GM12878 (cell line): ENCODE measurements around the gene DYSF. TPM values are rescaled to one million over a fixed set of nuclear protein-coding genes. Genes with fewer than 3 reads are reported as not detected.

Source experiments
- ATAC-seq: fragments of 200-7000 bp; cut with Tn5 transposase; 3 replicates; pipeline ENCODE4 v1.9.1; 2020; ENCODE audit warnings: mild to moderate bottlenecking, moderate library complexity
- BruUV-seq: library from RNA; stranded (reverse); fragments of 400-500 nt; replicated peaks from 2 replicates; lab custom pipeline; 2021; lab: Mats Ljungman, UMichigan
- CTCF ChIA-PET: fragments of 300-600 bp; sonication (Branson Sonifier 250); formaldehyde crosslinking; extraction: SDS; loops from one replicate; lab custom pipeline; 2021; ENCODE audit warnings: inconsistent platforms; lab: Yijun Ruan, JAX
- POLR2A ChIA-PET: fragments of 350-600 bp; formaldehyde crosslinking; extraction: SDS; loops from one replicate; lab custom pipeline; 2021; ENCODE audit warnings: inconsistent platforms; lab: Charles Lee
- RAD21 ChIA-PET: fragments of 300-600 bp; sonication (Branson Sonifier 250); formaldehyde crosslinking; loops from one replicate; lab custom pipeline; 2023; ENCODE audit warnings: antibody characterized with exemption; ENCODE audit not compliant: unreplicated experiment; lab: Charles Lee
- SMC1A ChIA-PET: fragments of 300-600 bp; sonication (Branson Sonifier 250); formaldehyde crosslinking; loops from one replicate; lab custom pipeline; 2023; ENCODE audit not compliant: unreplicated experiment, uncharacterized antibody; lab: Charles Lee
- DNase-seq: peaks from one replicate; pipeline ENCODE4 v3.0.0-alpha.2; 2011; ENCODE audit warnings: low read depth, low spot score
- FAIRE-seq: peaks from 3 replicates; lab custom pipeline; 2011; peaks lifted over from hg19 to GRCh38; lab: Jason Lieb, UNC
- H2AFZ ChIP-seq: 2 replicates; pipeline ENCODE4 v1.6.0; 2011; ENCODE audit warnings: low read depth, low read length, control low read depth; ENCODE audit not compliant: control insufficient read depth
- H3K27ac ChIP-seq: 2 replicates; pipeline ENCODE4 v1.5.1; 2011; ENCODE audit warnings: control low read depth; ENCODE audit not compliant: control insufficient read depth, insufficient read depth
- H3K27me3 ChIP-seq, 2 experiments: replicated peaks in 1 of 2; 2 replicates each; pipeline versions ENCODE4 v1.6.0 to v1.6.1; 2011; ENCODE audit warnings: low read length in 1 of 2; ENCODE audit not compliant: control insufficient read depth in 2 of 2, insufficient read depth in 2 of 2
- H3K36me3 ChIP-seq, 2 experiments: 2 replicates each; pipeline ENCODE4 v1.5.1; 2011; ENCODE audit warnings: low read length in 1 of 2; ENCODE audit not compliant: control insufficient read depth in 2 of 2, insufficient read depth in 2 of 2
- H3K4me1 ChIP-seq: 2 replicates; pipeline ENCODE4 v1.6.1; 2011; ENCODE audit warnings: mild to moderate bottlenecking, low read length, moderate library complexity, mixed read lengths; ENCODE audit not compliant: control insufficient read depth, insufficient read depth
- H3K4me2 ChIP-seq: 2 replicates; pipeline ENCODE4 v1.6.0; 2011; ENCODE audit warnings: control low read depth; ENCODE audit not compliant: control insufficient read depth, insufficient read depth
- H3K4me3 ChIP-seq: fragments of 200-600 bp; sonication (generic); 2 replicates; pipeline ENCODE4 v1.5.1; 2016
- H3K79me2 ChIP-seq: 2 replicates; pipeline ENCODE4 v1.6.0; 2011; ENCODE audit warnings: low read length; ENCODE audit not compliant: control insufficient read depth, insufficient read depth
- H3K9ac ChIP-seq: 2 replicates; pipeline ENCODE4 v1.8.0; 2011; ENCODE audit warnings: low read length, control low read depth, mixed read lengths; ENCODE audit not compliant: control insufficient read depth, insufficient read depth
- H3K9me3 ChIP-seq: replicated peaks from 3 replicates; pipeline ENCODE4 v1.5.1; 2011; ENCODE audit warnings: mild to moderate bottlenecking, low read length; ENCODE audit not compliant: control insufficient read depth, insufficient read depth
- H4K20me1 ChIP-seq: 2 replicates; pipeline ENCODE4 v1.6.0; 2011; ENCODE audit not compliant: control insufficient read depth, insufficient read depth
- CBX3 ChIP-seq: fragments of 200-600 bp; sonication (generic); IDR thresholded peaks from 2 replicates; pipeline ENCODE4 v1.6.1; 2016; ENCODE audit warnings: low read depth, borderline replicate concordance
- IRF4 ChIP-seq: IDR thresholded peaks from 2 replicates; pipeline ENCODE4 v1.6.1; 2011; ENCODE audit warnings: low read depth, low read length
- KLF5 ChIP-seq: fragments of 450-650 bp; IDR thresholded peaks from 2 replicates; pipeline ENCODE4 v1.6.1; 2014; ENCODE audit warnings: mild to moderate bottlenecking; ENCODE audit not compliant: partially characterized antibody
- MYB ChIP-seq: fragments of 150-350 bp; IDR thresholded peaks from 2 replicates; pipeline ENCODE4 v1.6.1; 2014; ENCODE audit warnings: mild to moderate bottlenecking, low read depth, low read length, borderline replicate concordance
- MYC ChIP-seq: IDR thresholded peaks from 2 replicates; pipeline ENCODE4 v1.6.1; 2011; ENCODE audit warnings: mild to moderate bottlenecking, low read length, moderate library complexity, inconsistent platforms; ENCODE audit not compliant: insufficient read depth, insufficient replicate concordance, insufficient read length, severe bottlenecking
- NKRF ChIP-seq: fragments of 450-650 bp; conservative IDR thresholded peaks from 2 replicates; pipeline ENCODE4 v1.6.1; 2017; ENCODE audit warnings: mild to moderate bottlenecking, moderate library complexity
- TCF3 ChIP-seq: IDR thresholded peaks from 2 replicates; pipeline ENCODE4 v1.6.1; 2012; ENCODE audit warnings: low read depth, mild to moderate bottlenecking, low read length, borderline replicate concordance; ENCODE audit not compliant: insufficient read depth
- YBX1 ChIP-seq: fragments of 450-650 bp; IDR thresholded peaks from 2 replicates; pipeline ENCODE4 v1.6.1; 2016; ENCODE audit warnings: antibody characterized with exemption
- WGBS: methylation state at CpG from one replicate; pipeline ENCODE4 v1.1.6; 2016; ENCODE audit warnings: low lambda C conversion rate; ENCODE audit not compliant: insufficient replicate concordance, insufficient coverage; ENCODE audit errors: missing lambda C conversion rate; 5-methylcytosine and 5-hydroxymethylcytosine counted together
- in situ Hi-C: fragments of 300-500 bp; cut with MboI; formaldehyde crosslinking; loops from 9 replicates; pipeline ENCODE4 v1.14.3; 2018; ENCODE audit warnings: mixed read lengths
- intact Hi-C: fragments of 100-400 bp; cut with micrococcal nuclease; formaldehyde crosslinking; loops from one replicate; pipeline ENCODE4 v1.14.2; 2022; ENCODE audit not compliant: unreplicated experiment
- polyA plus RNA-seq, 11 experiments: library from polyadenylated mRNA; depleted of rRNA in 4 of 11; unstranded in 6 of 11; stranded (reverse) in 5 of 11; fragments of >200 nt; fragmentation: Nextera tagmentation in 4 of 11; fragmentation: Illumina TruSeq in 1 of 11; extraction: Ambion mirVana in 4 of 11; extraction: Trizol in 1 of 11; gene quantifications; 1 replicate in 1 of 11; 2 replicates in 10 of 11; pipeline versions ENCODE4 v1.2.1 to v1.2.3, GENCODE V29; 2011 to 2016; ENCODE audit warnings: inconsistent platforms in 2 of 11, missing spikeins in 2 of 11, low read depth in 1 of 11
- total RNA-seq, 4 experiments: library from RNA; depleted of rRNA in 3 of 4; stranded (reverse); fragments of >200 nt in 3 of 4; fragmentation: Illumina TruSeq in 1 of 4; extraction: Trizol in 1 of 4; gene quantifications; 2 replicates each; pipeline versions ENCODE4 v1.2.1 to v1.2.3, GENCODE V29; 2013 to 2021

DYSF gene
- total and polyA plus RNA-seq, 10 of the 15 experiments (the other 5 are each of a cell fraction or from before 2014, with no cell fraction given), result under 0.01 to 0.15 (median 0.03) TPM; not detected in 7

GRCh38 chr2:71620116-71620515, 166.8 kb downstream of the DYSF start:
- Histone ChIP-seq H3K4me3 (no peak overlapping the region), H3K4me2 (no peak overlapping the region), H3K9me3 (no peaks in the 10 kb centered on the region), H2AFZ (no peak overlapping the region), H3K4me1 (no peaks in the 10 kb centered on the region), H3K36me3 (no peaks in the 10 kb centered on the region), H3K9ac (no peak overlapping the region), H3K79me2 (no peaks in the 10 kb centered on the region), H4K20me1 (no peaks in the 10 kb centered on the region), H3K27me3 (no peaks in the 10 kb centered on the region), H3K27ac (no peak overlapping the region)
- BruUV-seq, result no TSS peak
- FAIRE-seq, result no peak
- DNase-seq, result no peak
- RAD21 ChIA-PET, result no interaction called here
- intact Hi-C loops (no loop called here), in situ Hi-C loops (no loop called here)
- SMC1A ChIA-PET, result no interaction called here
- POLR2A ChIA-PET, result no interaction called here
- CTCF ChIA-PET, result no interaction called here
- 17% methylated on average over 6 of the region's 6 CpGs for WGBS
- ATAC-seq, result no peak
- TF ChIP-seq KLF5 (no peak), YBX1 (no peak), MYC (no peak), MYB (no peak)

GRCh38 chr2:71620851-71621251, 167.5 kb downstream of the DYSF start:
- DNase-seq (no peak), ATAC-seq (no peak), FAIRE-seq (no peak)
- Histone ChIP-seq H3K4me1 (no peaks in the 10 kb centered on the region), H3K4me2 (no peak overlapping the region), H4K20me1 (no peaks in the 10 kb centered on the region), H3K79me2 (no peaks in the 10 kb centered on the region), H3K27me3 (no peaks in the 10 kb centered on the region), H2AFZ (no peak overlapping the region), H3K4me3 (no peak overlapping the region), H3K9ac (no peak overlapping the region), H3K36me3 (no peaks in the 10 kb centered on the region), H3K27ac (no peak overlapping the region), H3K9me3 (no peaks in the 10 kb centered on the region)
- no peak for TF ChIP-seq CBX3
- TF ChIP-seq IRF4, result no peak
- TF ChIP-seq TCF3, result no peak
- TF ChIP-seq NKRF, result no peak
- no TSS peak for BruUV-seq
- POLR2A ChIA-PET, result no interaction called here
- CTCF ChIA-PET, result interaction anchor here (0.7 kb wide), 1 partner anchor 985 kb away, joined by 3 read pairs; no protein-coding TSS in a partner anchor
- SMC1A ChIA-PET, result no interaction called here
- RAD21 ChIA-PET, result no interaction called here
- intact Hi-C loops, result no loop called here
- 18% methylated on average over 5 of the region's 5 CpGs for WGBS
- in situ Hi-C loops, result no loop called here
